Effector CD8-positive, alpha-beta T cell (primary cell): Measurements from ENCODE around the gene SH3BP4.

Experiments used
- DNase-seq: peaks from one replicate; lab custom pipeline; 2025; lab: John Stamatoyannopoulos, UW
- total RNA-seq, 4 experiments: gene quantifications; one replicate each; lab custom pipeline; 2026; lab: John Stamatoyannopoulos, UW

The SH3BP4 gene, protein sequence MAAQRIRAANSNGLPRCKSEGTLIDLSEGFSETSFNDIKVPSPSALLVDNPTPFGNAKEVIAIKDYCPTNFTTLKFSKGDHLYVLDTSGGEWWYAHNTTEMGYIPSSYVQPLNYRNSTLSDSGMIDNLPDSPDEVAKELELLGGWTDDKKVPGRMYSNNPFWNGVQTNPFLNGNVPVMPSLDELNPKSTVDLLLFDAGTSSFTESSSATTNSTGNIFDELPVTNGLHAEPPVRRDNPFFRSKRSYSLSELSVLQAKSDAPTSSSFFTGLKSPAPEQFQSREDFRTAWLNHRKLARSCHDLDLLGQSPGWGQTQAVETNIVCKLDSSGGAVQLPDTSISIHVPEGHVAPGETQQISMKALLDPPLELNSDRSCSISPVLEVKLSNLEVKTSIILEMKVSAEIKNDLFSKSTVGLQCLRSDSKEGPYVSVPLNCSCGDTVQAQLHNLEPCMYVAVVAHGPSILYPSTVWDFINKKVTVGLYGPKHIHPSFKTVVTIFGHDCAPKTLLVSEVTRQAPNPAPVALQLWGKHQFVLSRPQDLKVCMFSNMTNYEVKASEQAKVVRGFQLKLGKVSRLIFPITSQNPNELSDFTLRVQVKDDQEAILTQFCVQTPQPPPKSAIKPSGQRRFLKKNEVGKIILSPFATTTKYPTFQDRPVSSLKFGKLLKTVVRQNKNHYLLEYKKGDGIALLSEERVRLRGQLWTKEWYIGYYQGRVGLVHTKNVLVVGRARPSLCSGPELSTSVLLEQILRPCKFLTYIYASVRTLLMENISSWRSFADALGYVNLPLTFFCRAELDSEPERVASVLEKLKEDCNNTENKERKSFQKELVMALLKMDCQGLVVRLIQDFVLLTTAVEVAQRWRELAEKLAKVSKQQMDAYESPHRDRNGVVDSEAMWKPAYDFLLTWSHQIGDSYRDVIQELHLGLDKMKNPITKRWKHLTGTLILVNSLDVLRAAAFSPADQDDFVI
- total RNA-seq: 0 to 1.6 (median 0.35) reads per million in 4 experiments

- no peak for DNase-seq
Measured at GRCh38 chr2:234951664-234952269, at the start of gene SH3BP4. Gene SH3BP4 (plus strand): TSS chr2:234952017. CDS start chr2:235035003, 82,986 bp downstream.

GRCh38 chr2:234904785-234905184 lies 47.0 kb upstream of the SH3BP4 start:
- no peak for DNase-seq

DNA sequence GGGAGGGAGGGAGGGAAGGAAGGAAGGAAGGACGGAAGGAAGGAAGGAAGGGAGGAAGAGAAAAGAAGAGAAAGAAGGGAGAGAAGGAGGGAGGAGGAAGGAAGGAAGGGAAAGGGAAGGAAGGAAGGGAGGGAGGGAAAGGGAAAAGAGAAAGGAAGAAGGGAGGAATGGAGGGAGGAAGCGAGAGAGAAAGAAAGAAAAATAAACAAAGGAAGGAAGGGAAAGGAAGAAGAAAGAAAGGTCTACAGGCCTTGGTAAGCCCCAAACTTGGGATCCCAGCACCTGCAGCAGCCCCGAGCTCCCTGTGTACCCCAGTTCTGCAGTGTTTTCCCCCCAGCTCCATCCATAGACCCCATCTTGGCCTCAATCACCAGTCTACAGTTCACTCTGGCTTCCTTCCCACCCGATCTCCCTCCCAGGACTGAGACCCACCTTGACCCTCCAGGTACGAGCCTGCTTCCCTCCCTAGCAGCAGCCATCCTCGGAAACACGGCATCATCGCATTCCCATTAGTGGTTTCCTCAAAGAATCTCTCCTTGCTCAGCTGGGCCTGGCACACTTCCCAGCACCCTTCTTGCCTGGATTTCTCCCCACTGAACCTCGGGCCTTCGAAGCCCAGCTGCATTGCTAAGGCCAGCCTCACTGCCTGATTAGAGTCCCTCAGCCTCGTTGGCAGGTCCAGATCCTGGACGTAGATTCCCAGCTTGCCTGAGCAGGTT lies 46.1 kb upstream of the SH3BP4 start:
- no peak for DNase-seq

- no peak for DNase-seq
Measured at GRCh38 chr2:234910186-234910679, 41.6 kb upstream of the SH3BP4 start.

DNA sequence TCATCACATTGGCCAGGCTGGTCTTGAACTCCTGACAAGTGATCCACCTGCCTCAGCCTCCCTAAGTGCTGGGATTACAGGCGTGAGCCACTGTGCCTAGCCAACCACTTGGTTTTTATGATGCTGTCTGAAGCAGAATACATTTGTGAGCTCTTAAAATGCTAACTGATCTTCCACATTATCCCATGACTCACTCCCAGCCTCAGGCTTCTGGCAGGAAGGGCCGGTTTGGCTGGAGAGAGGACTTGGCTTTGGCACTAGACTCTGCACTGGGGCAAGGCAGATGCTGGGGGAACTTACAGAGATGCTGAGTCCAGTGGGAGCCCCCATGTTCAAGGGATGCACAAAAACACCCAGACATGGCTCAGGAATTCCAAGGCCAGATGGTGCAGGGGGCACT lies 40.5 kb upstream of the SH3BP4 start:
- DNase-seq: no peak

- DNase-seq: no peak
Measured at GRCh38 chr2:234912437-234912836, 39.4 kb upstream of the SH3BP4 start.

DNA sequence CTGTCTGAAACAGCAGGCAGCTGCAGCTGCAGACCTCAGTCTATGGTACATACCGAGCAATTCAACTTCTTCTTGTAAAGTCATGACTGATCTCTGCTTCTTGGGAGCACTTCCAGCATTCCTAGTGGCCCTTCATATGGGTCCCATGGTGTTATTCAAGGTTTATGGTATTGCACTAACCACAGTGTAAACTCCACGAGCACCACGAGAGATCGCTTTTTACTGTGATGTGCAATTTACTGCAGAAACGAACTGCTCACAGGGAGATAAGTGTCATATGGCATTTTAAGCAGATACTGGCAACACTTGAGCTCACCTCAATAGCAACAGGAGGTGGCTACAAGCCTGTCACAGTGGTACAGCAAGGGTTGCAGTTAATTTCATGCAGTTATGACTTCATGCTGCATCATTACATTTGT lies 38.6 kb upstream of the SH3BP4 start:
- no peak for DNase-seq

GRCh38 chr2:234914371-234915154 lies 37.3 kb upstream of the SH3BP4 start:
- no peak for DNase-seq

- DNase-seq: no peak
Measured at GRCh38 chr2:234916674-234917073, 35.1 kb upstream of the SH3BP4 start.

- DNase-seq: no peak
Measured at GRCh38 chr2:234917211-234917975, 34.4 kb upstream of the SH3BP4 start.

GRCh38 chr2:234919711-234920110 lies 32.1 kb upstream of the SH3BP4 start:
- no peak for DNase-seq

DNA sequence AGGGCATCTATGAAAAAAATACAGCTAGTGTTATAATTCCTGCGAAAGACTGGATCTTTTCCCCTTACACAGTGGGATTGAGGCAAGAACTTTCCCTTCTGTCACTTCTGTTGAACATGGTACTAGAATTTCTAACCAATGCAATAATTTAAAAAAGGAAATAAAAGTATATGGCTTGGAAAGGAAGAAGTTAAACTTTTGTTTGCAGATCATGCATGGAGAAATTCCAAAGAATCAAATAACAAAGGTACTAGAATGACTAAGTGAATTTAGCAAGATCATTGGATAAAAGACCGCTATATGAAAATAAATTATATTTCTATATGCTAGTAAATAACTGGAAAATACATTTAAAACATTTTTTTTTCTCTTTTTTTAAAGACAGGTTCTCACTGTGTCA lies 31.0 kb upstream of the SH3BP4 start:
- no peak for DNase-seq

GRCh38 chr2:234929002-234929401 lies 22.8 kb upstream of the SH3BP4 start:
- DNase-seq: no peak

DNA sequence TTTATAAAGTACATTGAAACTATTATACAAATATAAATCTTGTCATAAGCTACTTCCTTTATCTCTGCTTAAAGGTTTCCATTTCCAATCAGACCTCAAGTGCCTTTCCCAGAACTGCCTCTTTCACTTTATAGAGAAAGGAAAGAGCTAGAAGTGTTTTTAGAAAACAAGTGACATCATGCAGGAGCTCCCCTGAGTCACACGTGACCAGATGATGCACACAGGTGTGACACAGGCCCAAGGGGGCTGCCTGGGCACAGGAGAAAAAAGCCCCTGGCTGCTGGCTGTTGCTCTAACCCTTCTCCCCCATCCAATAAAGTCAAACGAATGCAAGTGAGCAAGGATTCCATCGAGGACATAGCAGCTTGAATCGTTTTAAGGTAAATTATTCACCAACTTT lies 21.4 kb upstream of the SH3BP4 start:
- no peak for DNase-seq

- DNase-seq: no peak
Measured at GRCh38 chr2:234931371-234931770, 20.4 kb upstream of the SH3BP4 start.

- DNase-seq: no peak
Measured at GRCh38 chr2:234932591-234933168, 19.1 kb upstream of the SH3BP4 start.

GRCh38 chr2:234935311-234935710 lies 16.5 kb upstream of the SH3BP4 start:
- DNase-seq: no peak

- DNase-seq: no peak
Measured at GRCh38 chr2:234939576-234939975, 12.2 kb upstream of the SH3BP4 start.

- no peak for DNase-seq
Measured at GRCh38 chr2:234939996-234940395, 11.8 kb upstream of the SH3BP4 start.
